GM19025 (cell line): ENCODE results near the gene ANXA10.
A peak's percentile ranks its signal among the peaks of the same experiment; 100 is the strongest.
"Not testable (repeated sequence)": the region's sequence is repeated elsewhere in the genome, so short reads cannot be mapped to it uniquely, and the experiment has no call there.

ENCODE experiments used
- ATAC-seq: cut with Tn5 transposase; IDR thresholded peaks from one replicate; pipeline ENCODE4 v1.9.1; 2021; ENCODE audit warnings: mild to moderate bottlenecking, low read depth, moderate library complexity; ENCODE audit not compliant: unreplicated experiment

The ANXA10 gene

GRCh38 chr4:168153596-168154440 lies 61.5 kb downstream of the ANXA10 start:
- no peak for ATAC-seq

GRCh38 chr4:168154546-168155277 lies 62.4 kb downstream of the ANXA10 start:
- ATAC-seq = no peak

- ATAC-seq = no peak
These were observed 70.3 kb downstream of the ANXA10 start for GRCh38 chr4:168162604-168163003.

GRCh38 chr4:168163106-168163505 lies 70.8 kb downstream of the ANXA10 start:
- ATAC-seq = no peak

- ATAC-seq = no peak
These were observed 71.7 kb downstream of the ANXA10 start for GRCh38 chr4:168164045-168164444.

- no peak for ATAC-seq
These were observed 72.7 kb downstream of the ANXA10 start for GRCh38 chr4:168164915-168165548.

GRCh38 chr4:168167714-168168284 lies 75.5 kb downstream of the ANXA10 start:
- ATAC-seq = no peak

- ATAC-seq = no peak
These were observed 82.0 kb downstream of the ANXA10 start for GRCh38 chr4:168174308-168174707.

- no peak for ATAC-seq
These were observed 85.3 kb downstream of the ANXA10 start for GRCh38 chr4:168177546-168178149.

- no peak for ATAC-seq
These were observed 91.6 kb downstream of the ANXA10 start for GRCh38 chr4:168183717-168184571.

GRCh38 chr4:168188754-168189153 lies 96.4 kb downstream of the ANXA10 start:
- peak; percentile 60 for ATAC-seq

GRCh38 chr4:168197926-168198325 lies 105.6 kb downstream of the ANXA10 start:
- ATAC-seq = no peak

- no peak for ATAC-seq
These were observed 107.1 kb downstream of the ANXA10 start for GRCh38 chr4:168199260-168199957.

GRCh38 chr4:168200685-168201084 lies 108.3 kb downstream of the ANXA10 start:
- no peak for ATAC-seq

GRCh38 chr4:168203233-168203911 lies 111.0 kb downstream of the ANXA10 start:
- no peak for ATAC-seq

GRCh38 chr4:168208957-168209614 lies 116.7 kb downstream of the ANXA10 start:
- no peak for ATAC-seq

GRCh38 chr4:168212656-168213055 lies 120.3 kb downstream of the ANXA10 start:
- no peak for ATAC-seq

- not testable (repeated sequence) for ATAC-seq
These were observed 121.2 kb downstream of the ANXA10 start for GRCh38 chr4:168213511-168213910.
